ENCODE results near the gene PGLYRP1. TPM values are rescaled to one million over a fixed set of nuclear protein-coding genes. Genes with fewer than 3 reads are reported as not detected.

Gene PGLYRP1
- total and polyA plus RNA-seq, 2 of the 4 experiments (the other 2 are of a cell fraction), result not detected

DNA sequence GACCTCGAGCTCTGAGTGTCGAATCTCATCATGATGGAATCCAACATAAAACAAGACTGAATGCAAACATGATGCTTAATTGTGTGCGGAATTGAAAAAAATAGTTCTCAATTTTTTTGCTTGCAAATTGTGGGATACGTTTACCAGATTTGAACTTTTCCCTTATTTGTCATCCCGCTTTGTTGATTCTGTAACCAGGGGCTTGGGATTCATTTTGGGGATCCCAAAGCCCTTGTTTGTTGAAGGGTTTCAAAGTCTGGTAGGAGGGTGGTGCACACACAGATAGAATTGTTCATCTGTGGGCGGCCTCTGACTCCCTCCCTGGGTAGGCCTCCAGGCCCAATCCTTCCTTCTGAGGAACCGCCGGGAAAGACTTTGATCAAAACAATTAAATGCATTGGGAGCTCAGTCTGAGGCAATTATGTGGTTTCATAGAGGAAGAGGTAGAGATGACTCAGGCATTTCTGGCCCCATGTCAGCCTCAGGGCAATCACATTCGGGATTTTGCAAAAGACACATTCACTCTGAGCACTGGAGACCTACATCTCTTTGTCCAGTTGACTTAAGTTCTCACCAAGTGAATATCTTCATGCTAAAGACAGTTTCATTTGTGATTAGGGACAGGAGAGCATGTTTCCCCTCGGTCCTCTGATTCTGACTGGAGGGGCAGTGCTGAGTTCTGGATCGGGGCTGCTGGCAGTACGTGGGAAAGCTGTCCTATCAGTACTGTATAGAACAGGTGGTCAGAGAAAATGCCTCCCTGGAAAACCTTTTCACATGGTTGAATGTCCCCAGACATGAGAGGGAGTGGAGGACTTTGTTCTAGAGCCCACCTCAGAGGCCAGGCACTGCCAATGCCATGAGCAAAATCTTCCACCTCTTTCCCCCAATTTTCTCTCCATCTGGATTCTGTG is 45.7 kb upstream of the PGLYRP1 start (continued):
- TF ChIP-seq, protein P1, sequence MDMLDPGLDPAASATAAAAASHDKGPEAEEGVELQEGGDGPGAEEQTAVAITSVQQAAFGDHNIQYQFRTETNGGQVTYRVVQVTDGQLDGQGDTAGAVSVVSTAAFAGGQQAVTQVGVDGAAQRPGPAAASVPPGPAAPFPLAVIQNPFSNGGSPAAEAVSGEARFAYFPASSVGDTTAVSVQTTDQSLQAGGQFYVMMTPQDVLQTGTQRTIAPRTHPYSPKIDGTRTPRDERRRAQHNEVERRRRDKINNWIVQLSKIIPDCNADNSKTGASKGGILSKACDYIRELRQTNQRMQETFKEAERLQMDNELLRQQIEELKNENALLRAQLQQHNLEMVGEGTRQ (IDR thresholded peaks at IDR 0.05; ENCODE audit: low read depth, low read length), result no peak
- peak; percentile 82 for TF ChIP-seq CEBPB (IDR thresholded peaks at IDR 0.05; ENCODE audit: low read depth, low read length)

DNA sequence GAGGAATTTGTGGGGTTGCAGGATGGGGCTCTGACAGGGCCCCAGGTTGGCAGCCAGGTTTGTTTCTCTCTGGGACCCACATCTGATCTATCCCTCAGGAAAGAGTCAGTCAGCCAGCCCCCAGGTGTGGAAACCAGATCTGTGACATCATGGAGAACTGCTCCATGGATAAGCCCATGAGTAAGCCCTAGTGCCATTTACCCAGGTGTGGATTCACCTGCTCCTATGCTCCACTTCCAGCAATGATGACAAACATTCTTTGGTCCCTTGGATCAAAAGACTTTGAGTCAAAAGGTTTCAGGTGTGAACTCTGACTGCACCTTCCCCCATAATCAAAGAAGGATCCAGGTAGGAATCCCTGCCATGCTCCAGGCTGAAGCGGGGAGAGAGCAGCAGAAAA is 44.8 kb upstream of the PGLYRP1 start:
- H3K9ac ChIP-seq (ENCODE audit: low read depth, low read length), result no peak overlapping the region
- no peak overlapping the region for H2AK5ac ChIP-seq (ENCODE audit: low read depth, low read length)
- ChIA-PET CTCF (interaction anchor here (1.9 to 2.2 kb wide), 2 partner anchors 9 to 39 kb away, joined by 5 to 8 read pairs; no protein-coding TSS in a partner anchor), POLR2A (ENCODE audit: unreplicated experiment) (no interaction called here)
- H4K5ac ChIP-seq (ENCODE audit: low read depth, low read length), result no peak overlapping the region
- no peak overlapping the region for H2BK5ac ChIP-seq (ENCODE audit: low read depth, low read length, poor library complexity, severe bottlenecking)
- no peak overlapping the region for H3K27ac ChIP-seq (ENCODE audit: insufficient read depth, low read length)
- H3K14ac ChIP-seq (replicated peaks; ENCODE audit: low read depth, low read length), result no peak overlapping the region
- DNase-seq, result no peak
- peaks cover 25% of the 10 kb centered on the region for H3K27me3 ChIP-seq (ENCODE audit: control insufficient read depth, insufficient read depth, low read length)
- no peak overlapping the region for H2BK15ac ChIP-seq (ENCODE audit: low read depth, low read length)
- H3K79me1 ChIP-seq (ENCODE audit: low read depth in 1 of 2, low read length in 2 of 2), result no peaks in the 10 kb centered on the region
- dilution Hi-C loops (cut with HindIII; ENCODE audit: low sequenced_read_pairs, unreplicated experiment) (no loop called here), in situ Hi-C loops (cut with MboI; ENCODE audit: low sequenced_read_pairs) (no loop called here), intact Hi-C loops (cut with micrococcal nuclease) (loop anchor here (2.0 kb wide), 1 partner anchor 41 kb away; no protein-coding TSS in a partner anchor)
- H3K56ac ChIP-seq (ENCODE audit: extremely low read depth, insufficient read depth, low read length), result no peak overlapping the region
- H3K4ac ChIP-seq (ENCODE audit: low read depth, low read length), result no peak overlapping the region
- no peak overlapping the region for H2BK20ac ChIP-seq (ENCODE audit: low read depth, low read length)
- H3K36me3 ChIP-seq (ENCODE audit: control insufficient read depth, insufficient read depth, low read length), result no peaks in the 10 kb centered on the region
- H3K23ac ChIP-seq (ENCODE audit: low read depth, low read length), result no peak overlapping the region
- H3K4me1 ChIP-seq (ENCODE audit: control insufficient read depth, insufficient read depth, low read length), result peaks cover 2% of the 10 kb centered on the region; the same call in 1 of the 2 replicates
- no peak overlapping the region for H2AFZ ChIP-seq (replicated peaks; ENCODE audit: low read length, poor library complexity)
- H4K20me1 ChIP-seq (ENCODE audit: insufficient read depth, low read length), result no peaks in the 10 kb centered on the region
- no peak overlapping the region for H3K4me3 ChIP-seq (ENCODE audit: insufficient read depth, low read depth, low read length)
- H3K9me1 ChIP-seq (ENCODE audit: insufficient read depth, low read length), result peaks cover 8% of the 10 kb centered on the region
- no peak overlapping the region for H2AK9ac ChIP-seq (replicated peaks; ENCODE audit: low read depth, low read length, poor library complexity)
- no TSS peak for BruUV-seq (replicated peaks)
- ATAC-seq (ENCODE audit: low read depth), result no peak
- no peak overlapping the region for H4K8ac ChIP-seq (ENCODE audit: low read depth in 2 of 2, low read length in 2 of 2)
- 80% methylated on average over 1 of the region's 1 CpG; no CpG with 5 or more reads in 1 of the 2 experiments for WGBS, 2 experiments (ENCODE audit: extremely low coverage in 2 of 2, insufficient read length in 1 of 2)
- no peak overlapping the region for H3K18ac ChIP-seq (ENCODE audit: low read depth, low read length)
- H3K4me2 ChIP-seq (ENCODE audit: low read depth, low read length), result no peak overlapping the region
- H2BK120ac ChIP-seq (ENCODE audit: low read depth, low read length), result no peak overlapping the region
- H3K9me3 ChIP-seq (ENCODE audit: control insufficient read depth, insufficient read depth, low read length), result no peaks in the 10 kb centered on the region
- no peak overlapping the region for H4K91ac ChIP-seq (ENCODE audit: insufficient read depth, low read depth, low read length)
- TF ChIP-seq FOS (IDR thresholded peaks at IDR 0.05; ENCODE audit: low read depth, low read length) (no peak), RAD21 (IDR thresholded peaks at IDR 0.05; ENCODE audit: low read length) (no peak), MXI1 (IDR thresholded peaks at IDR 0.05; ENCODE audit: borderline replicate concordance, low read depth, low read length) (no peak), RCOR1 (IDR thresholded peaks at IDR 0.05; ENCODE audit: insufficient replicate concordance, low read length) (no peak), SMC3 (IDR thresholded peaks at IDR 0.05; ENCODE audit: low read depth, low read length) (no peak), NFE2L2 (IDR thresholded peaks at IDR 0.05; ENCODE audit: low read depth, low read length) (no peak), BHLHE40 (IDR thresholded peaks at IDR 0.05; ENCODE audit: low read depth, low read length) (no peak), CEBPB (IDR thresholded peaks at IDR 0.05; ENCODE audit: low read depth, low read length) (no peak), MAFK (IDR thresholded peaks at IDR 0.05; ENCODE audit: low read depth, low read length) (no peak), POLR2A (IDR thresholded peaks at IDR 0.05; ENCODE audit: low read depth, low read length) (no peak), RFX5 (IDR thresholded peaks at IDR 0.05; ENCODE audit: low read depth, low read length) (no peak)
- TF ChIP-seq, protein P1 (IDR thresholded peaks at IDR 0.05; ENCODE audit: low read depth, low read length), result no peak
